ENCODE results near the gene MARK3.

Gene MARK3

GRCh38 chr14:103526247-103526913 lies 141.2 kb downstream of the MARK3 start:
- DNase-seq (ENCODE audit: extremely low spot score) = no peak
- CTCF ChIA-PET = interaction anchor here (2.3 to 7.2 kb wide), 2 partner anchors 9 to 21 kb away, joined by 10 to 69 read pairs; no protein-coding TSS in a partner anchor
- POLR2A ChIA-PET = no interaction called here
- TF ChIP-seq CTCF (IDR thresholded peaks at IDR 0.05; ENCODE audit: control extremely low read depth, extremely low read depth, low read depth, missing control alignments) = no peak

GRCh38 chr14:103526914-103527248 lies 141.7 kb downstream of the MARK3 start:
- ChIA-PET POLR2A (no interaction called here), CTCF (interaction anchor here (1.7 to 7.2 kb wide), 3 partner anchors 9 to 34 kb away, joined by 7 to 69 read pairs (median 10); no protein-coding TSS in a partner anchor)
- TF ChIP-seq CTCF (IDR thresholded peaks at IDR 0.05; ENCODE audit: control extremely low read depth, extremely low read depth, low read depth, missing control alignments) = no peak
- DNase-seq (ENCODE audit: extremely low spot score) = no peak

- no peak for TF ChIP-seq CTCF (IDR thresholded peaks at IDR 0.05; ENCODE audit: control extremely low read depth, extremely low read depth, low read depth, missing control alignments)
- DNase-seq (ENCODE audit: extremely low spot score) = peak; percentile 84
- ChIA-PET CTCF (interaction anchor here (0.8 to 7.2 kb wide), 4 partner anchors 10 to 34 kb away, joined by 3 to 69 read pairs (median 8); no protein-coding TSS in a partner anchor), POLR2A (no interaction called here)
Measured at GRCh38 chr14:103527408-103528145, 142.4 kb downstream of the MARK3 start.

- ChIA-PET POLR2A (no interaction called here), CTCF (interaction anchor here (0.8 to 7.2 kb wide), 4 partner anchors 11 to 33 kb away, joined by 3 to 69 read pairs (median 8); no protein-coding TSS in a partner anchor)
- no peak for TF ChIP-seq CTCF (IDR thresholded peaks at IDR 0.05; ENCODE audit: control extremely low read depth, extremely low read depth, low read depth, missing control alignments)
- DNase-seq (ENCODE audit: extremely low spot score) = no peak
Measured at GRCh38 chr14:103528146-103528586, 143.0 kb downstream of the MARK3 start.

GRCh38 chr14:103528587-103529382 lies 143.6 kb downstream of the MARK3 start, which contains the start of gene TRMT61A:
Gene TRMT61A (plus strand): TSS chr14:103529196. CDS start chr14:103529979, 783 bp downstream.
- no peak for TF ChIP-seq CTCF (IDR thresholded peaks at IDR 0.05; ENCODE audit: control extremely low read depth, extremely low read depth, low read depth, missing control alignments)
- ChIA-PET CTCF (interaction anchor here (0.8 to 7.2 kb wide), 5 partner anchors 7 to 33 kb away, joined by 3 to 69 read pairs (median 7); no protein-coding TSS in a partner anchor), POLR2A (interaction anchor here (0.6 to 1.0 kb wide), 3 partner anchors 8 to 163 kb away, joined by 3 to 7 read pairs (median 6); no protein-coding TSS in a partner anchor)
- DNase-seq (ENCODE audit: extremely low spot score) = peak; percentile 95
